Panc1 (cell line): ENCODE results near the gene PMS1. TPM values are rescaled to one million over a fixed set of nuclear protein-coding genes. Genes with fewer than 3 reads are reported as not detected.

Source experiments
- ATAC-seq: fragments of 200-7000 bp; cut with Tn5 transposase; 2 replicates; pipeline ENCODE4 v1.9.1; 2020; ENCODE audit warnings: mild to moderate bottlenecking, moderate library complexity
- BruUV-seq: library from RNA; stranded (reverse); fragments of 400-500 nt; replicated peaks from 2 replicates; lab custom pipeline; 2021; lab: Mats Ljungman, UMichigan
- CTCF ChIA-PET: fragments of 300-600 bp; sonication (Branson Sonifier 250); formaldehyde crosslinking; loops from one replicate; lab custom pipeline; 2022; ENCODE audit warnings: antibody characterized with exemption; lab: Charles Lee
- POLR2A ChIA-PET: fragments of 300-600 bp; sonication (Branson Sonifier 250); formaldehyde crosslinking; loops from one replicate; lab custom pipeline; 2022; ENCODE audit warnings: antibody characterized with exemption; lab: Charles Lee
- DNase-seq: peaks from one replicate; pipeline ENCODE4 v3.0.0-alpha.2; 2010; ENCODE audit warnings: low read depth, low spot score
- H3K27ac ChIP-seq: 2 replicates; pipeline ENCODE4 v1.5.1; 2011; ENCODE audit warnings: mild to moderate bottlenecking, low read length, inconsistent platforms
- H3K27me3 ChIP-seq: fragments of 200-500 bp; sonication (Bioruptor generic); 2 replicates; pipeline ENCODE4 v1.6.0; 2014; ENCODE audit warnings: low read length, inconsistent platforms; ENCODE audit not compliant: control insufficient read depth, insufficient read depth
- H3K36me3 ChIP-seq: fragments of 200-500 bp; sonication (Bioruptor generic); 2 replicates; pipeline ENCODE4 v1.5.1; 2014; ENCODE audit warnings: inconsistent platforms, mild to moderate bottlenecking, low read length, moderate library complexity; ENCODE audit not compliant: control insufficient read depth, insufficient read depth
- H3K4me1 ChIP-seq: 2 replicates; pipeline ENCODE4 v1.5.1; 2011; ENCODE audit warnings: inconsistent platforms, mild to moderate bottlenecking, low read length, moderate library complexity; ENCODE audit not compliant: control insufficient read depth, insufficient read depth
- H3K4me3 ChIP-seq, 2 experiments: 2 replicates each; pipeline ENCODE4 v1.5.1; 2011 to 2012; ENCODE audit warnings: low read depth in 2 of 2, low read length in 2 of 2, mild to moderate bottlenecking in 2 of 2, inconsistent platforms in 1 of 2, moderate library complexity in 1 of 2
- H3K9me3 ChIP-seq: fragments of 200-500 bp; sonication (Bioruptor generic); 2 replicates; pipeline ENCODE4 v1.5.1; 2014; ENCODE audit warnings: low read depth, mild to moderate bottlenecking, inconsistent platforms, low read length, moderate library complexity; ENCODE audit not compliant: control insufficient read depth, insufficient read depth
- POLR2AphosphoS5 ChIP-seq: IDR thresholded peaks from 2 replicates; pipeline ENCODE4 v1.6.1; 2012; ENCODE audit warnings: mild to moderate bottlenecking, low read depth, low read length, moderate library complexity
- SIN3A ChIP-seq: IDR thresholded peaks from 2 replicates; pipeline ENCODE4 v1.6.1; 2012; ENCODE audit warnings: low read depth, mild to moderate bottlenecking, low read length, moderate library complexity, borderline replicate concordance; ENCODE audit not compliant: insufficient read depth
- TCF7L2 ChIP-seq: IDR thresholded peaks from 2 replicates; pipeline ENCODE4 v1.6.1; 2011; ENCODE audit warnings: mild to moderate bottlenecking, low read depth, low read length, inconsistent platforms
- in situ Hi-C: cut with HindIII; loops from 2 replicates; pipeline ENCODE4 v1.10.0; 2016; ENCODE audit warnings: low sequenced_read_pairs, low pct_unique_long_range_greater_than_20kb
- intact Hi-C: fragments of 100-400 bp; cut with micrococcal nuclease; formaldehyde crosslinking; loops from one replicate; pipeline ENCODE4 v1.10.0; 2022; ENCODE audit not compliant: unreplicated experiment
- total RNA-seq: library from RNA; stranded (reverse); gene quantifications from one replicate; pipeline ENCODE4 v1.2.1, GENCODE V29; 2021; ENCODE audit not compliant: unreplicated experiment
- TF ChIP-seq, protein P1 (sequence below): fragments of 450-650 bp; IDR thresholded peaks from 2 replicates; pipeline ENCODE4 v1.5.1; 2017; ENCODE audit warnings: mild to moderate bottlenecking
- TF ChIP-seq, protein P2 (sequence below), 2 experiments: IDR thresholded peaks; 2 replicates each; pipeline ENCODE4 v1.6.1; 2011 to 2012; ENCODE audit warnings: low read depth in 2 of 2, control low read depth in 1 of 2, low read length in 1 of 2, mild to moderate bottlenecking in 1 of 2, moderate library complexity in 1 of 2; ENCODE audit not compliant: insufficient read depth in 1 of 2

The PMS1 gene
- total RNA-seq, 1 experiment from 2014 or later, result 47.0 TPM

DNA sequence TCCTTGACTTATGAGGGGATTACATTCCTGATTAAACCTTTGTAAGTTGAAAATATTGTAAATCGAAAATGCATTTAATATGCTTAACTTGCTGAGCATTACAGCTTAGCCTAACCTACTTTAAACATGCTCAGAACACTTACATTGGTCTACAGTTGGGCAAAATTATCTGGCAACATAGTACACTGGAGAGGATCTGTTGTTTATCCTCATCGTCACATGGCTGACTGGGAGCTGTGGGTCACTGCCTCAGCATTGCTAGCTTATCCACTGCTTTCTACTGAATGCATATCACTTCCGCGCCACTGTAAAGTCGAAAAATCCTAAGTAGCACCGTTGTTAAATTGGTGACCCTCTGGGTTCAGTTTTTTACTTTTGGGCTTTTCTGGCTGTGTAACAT lies 13.7 kb downstream of the PMS1 start:
- CTCF ChIA-PET, result no interaction called here
- H3K4me3 ChIP-seq, result no peak overlapping the region
- intact Hi-C loops, result loop anchor here (5.0 kb wide), 1 partner anchor 274 kb away; no protein-coding TSS in a partner anchor
- H3K36me3 ChIP-seq, result peaks cover 25% of the 10 kb centered on the region
- 0 out of 2 replicates have a peak overlapping the region, but pooled peaks have one; percentile 54 for H3K27ac ChIP-seq
- in situ Hi-C loops, result no loop called here
- no TSS peak for BruUV-seq
- POLR2A ChIA-PET, result no interaction called here
- ATAC-seq (no peak), DNase-seq (no peak)
- H3K4me1 ChIP-seq, result peaks cover 4% of the 10 kb centered on the region; the same call in 1 of the 2 replicates
- no peaks in the 10 kb centered on the region for H3K9me3 ChIP-seq
- H3K27me3 ChIP-seq, result no peaks in the 10 kb centered on the region
- TF ChIP-seq, protein P1, sequence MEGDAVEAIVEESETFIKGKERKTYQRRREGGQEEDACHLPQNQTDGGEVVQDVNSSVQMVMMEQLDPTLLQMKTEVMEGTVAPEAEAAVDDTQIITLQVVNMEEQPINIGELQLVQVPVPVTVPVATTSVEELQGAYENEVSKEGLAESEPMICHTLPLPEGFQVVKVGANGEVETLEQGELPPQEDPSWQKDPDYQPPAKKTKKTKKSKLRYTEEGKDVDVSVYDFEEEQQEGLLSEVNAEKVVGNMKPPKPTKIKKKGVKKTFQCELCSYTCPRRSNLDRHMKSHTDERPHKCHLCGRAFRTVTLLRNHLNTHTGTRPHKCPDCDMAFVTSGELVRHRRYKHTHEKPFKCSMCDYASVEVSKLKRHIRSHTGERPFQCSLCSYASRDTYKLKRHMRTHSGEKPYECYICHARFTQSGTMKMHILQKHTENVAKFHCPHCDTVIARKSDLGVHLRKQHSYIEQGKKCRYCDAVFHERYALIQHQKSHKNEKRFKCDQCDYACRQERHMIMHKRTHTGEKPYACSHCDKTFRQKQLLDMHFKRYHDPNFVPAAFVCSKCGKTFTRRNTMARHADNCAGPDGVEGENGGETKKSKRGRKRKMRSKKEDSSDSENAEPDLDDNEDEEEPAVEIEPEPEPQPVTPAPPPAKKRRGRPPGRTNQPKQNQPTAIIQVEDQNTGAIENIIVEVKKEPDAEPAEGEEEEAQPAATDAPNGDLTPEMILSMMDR, result no peak
- TF ChIP-seq SIN3A (no peak), POLR2AphosphoS5 (no peak), TCF7L2 (no peak)
- TF ChIP-seq, protein P2, sequence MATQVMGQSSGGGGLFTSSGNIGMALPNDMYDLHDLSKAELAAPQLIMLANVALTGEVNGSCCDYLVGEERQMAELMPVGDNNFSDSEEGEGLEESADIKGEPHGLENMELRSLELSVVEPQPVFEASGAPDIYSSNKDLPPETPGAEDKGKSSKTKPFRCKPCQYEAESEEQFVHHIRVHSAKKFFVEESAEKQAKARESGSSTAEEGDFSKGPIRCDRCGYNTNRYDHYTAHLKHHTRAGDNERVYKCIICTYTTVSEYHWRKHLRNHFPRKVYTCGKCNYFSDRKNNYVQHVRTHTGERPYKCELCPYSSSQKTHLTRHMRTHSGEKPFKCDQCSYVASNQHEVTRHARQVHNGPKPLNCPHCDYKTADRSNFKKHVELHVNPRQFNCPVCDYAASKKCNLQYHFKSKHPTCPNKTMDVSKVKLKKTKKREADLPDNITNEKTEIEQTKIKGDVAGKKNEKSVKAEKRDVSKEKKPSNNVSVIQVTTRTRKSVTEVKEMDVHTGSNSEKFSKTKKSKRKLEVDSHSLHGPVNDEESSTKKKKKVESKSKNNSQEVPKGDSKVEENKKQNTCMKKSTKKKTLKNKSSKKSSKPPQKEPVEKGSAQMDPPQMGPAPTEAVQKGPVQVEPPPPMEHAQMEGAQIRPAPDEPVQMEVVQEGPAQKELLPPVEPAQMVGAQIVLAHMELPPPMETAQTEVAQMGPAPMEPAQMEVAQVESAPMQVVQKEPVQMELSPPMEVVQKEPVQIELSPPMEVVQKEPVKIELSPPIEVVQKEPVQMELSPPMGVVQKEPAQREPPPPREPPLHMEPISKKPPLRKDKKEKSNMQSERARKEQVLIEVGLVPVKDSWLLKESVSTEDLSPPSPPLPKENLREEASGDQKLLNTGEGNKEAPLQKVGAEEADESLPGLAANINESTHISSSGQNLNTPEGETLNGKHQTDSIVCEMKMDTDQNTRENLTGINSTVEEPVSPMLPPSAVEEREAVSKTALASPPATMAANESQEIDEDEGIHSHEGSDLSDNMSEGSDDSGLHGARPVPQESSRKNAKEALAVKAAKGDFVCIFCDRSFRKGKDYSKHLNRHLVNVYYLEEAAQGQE (IDR thresholded peaks at IDR 0.05; ENCODE audit: insufficient read depth in 1 of 2, low read depth in 2 of 2, low read length in 1 of 2), result no peak

DNA sequence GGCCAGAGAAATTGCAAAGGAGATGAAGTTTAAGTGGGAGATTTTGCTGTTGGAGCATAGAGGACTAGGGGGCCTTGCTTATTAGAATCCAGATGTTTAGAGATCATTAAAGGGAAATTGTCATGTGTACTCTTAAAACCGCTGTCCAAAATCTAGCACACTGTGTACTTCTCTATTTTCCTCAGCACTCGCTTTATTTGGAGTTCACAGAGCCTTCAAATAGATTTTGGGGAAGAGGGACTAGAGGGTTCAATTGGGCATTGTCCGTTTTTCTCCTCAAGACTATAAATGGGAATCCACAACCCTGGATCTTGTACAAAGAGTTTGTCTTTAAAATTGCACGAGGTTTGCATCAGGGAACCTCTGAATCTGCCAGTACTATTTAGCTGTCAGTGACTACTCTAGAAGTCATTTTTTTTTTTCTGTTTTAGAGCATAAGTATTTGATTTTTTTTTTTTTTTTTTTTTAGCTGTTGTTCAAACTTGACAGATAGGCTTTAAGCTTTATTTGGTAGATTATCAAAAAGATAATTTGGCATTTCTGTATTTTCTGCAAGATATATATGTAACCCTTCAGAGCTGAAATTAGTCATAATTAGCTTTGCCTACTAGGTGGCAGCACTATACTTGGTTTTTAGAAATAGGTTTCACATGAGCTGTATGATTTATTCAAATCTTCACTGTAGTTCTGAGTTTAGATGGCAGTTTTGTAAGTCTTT lies 14.2 kb downstream of the PMS1 start:
- no TSS peak for BruUV-seq
- Histone ChIP-seq H3K36me3 (peaks cover 20% of the 10 kb centered on the region), H3K4me1 (peaks cover 4% of the 10 kb centered on the region; the same call in 1 of the 2 replicates), H3K27me3 (no peaks in the 10 kb centered on the region), H3K9me3 (no peaks in the 10 kb centered on the region), H3K4me3 (no peak overlapping the region), H3K27ac (peak overlapping the region; percentile 54; the same call in 1 of the 2 replicates)
- TF ChIP-seq, protein P2 (IDR thresholded peaks at IDR 0.05; ENCODE audit: insufficient read depth in 1 of 2, low read depth in 2 of 2, low read length in 1 of 2), result no peak
- TF ChIP-seq POLR2AphosphoS5, result no peak
- TF ChIP-seq TCF7L2, result no peak
- TF ChIP-seq, protein P1, result peak; percentile 66; the same call in 1 of the 2 replicates
- no peak for DNase-seq
- CTCF ChIA-PET, result interaction anchor here (0.5 to 0.9 kb wide), 6 partner anchors 9 to 290 kb away, joined by 3 to 15 read pairs (median 6); no protein-coding TSS in a partner anchor
- in situ Hi-C loops, result no loop called here
- ATAC-seq, result no peak; the same call in 1 of the 2 replicates
- intact Hi-C loops, result loop anchor here (5.0 kb wide), 1 partner anchor 274 kb away; no protein-coding TSS in a partner anchor
- POLR2A ChIA-PET, result interaction anchor here (0.7 to 1.0 kb wide), 2 partner anchors 48 to 273 kb away, joined by 3 read pairs; no protein-coding TSS in a partner anchor
